CD14-positive monocyte (primary cell): ENCODE data around the gene CRTC1. TPM values are rescaled to one million over a fixed set of nuclear protein-coding genes. Genes with fewer than 3 reads are reported as not detected.

Experiments used
- DNase-seq, 3 donors: peaks; one replicate each; pipeline ENCODE4 v3.0.0-alpha.2; 2011 to 2022
- H2AFZ ChIP-seq: 2 replicates; pipeline ENCODE4 v1.6.0; 2012; ENCODE audit warnings: mild to moderate bottlenecking, low read depth, low read length, inconsistent platforms; ENCODE audit not compliant: insufficient read depth, poor library complexity, severe bottlenecking
- H3K27ac ChIP-seq, 2 donors: 1 replicate in 1 of 2; 2 replicates in 1 of 2; pipeline ENCODE4 v1.5.1; 2012 to 2013; ENCODE audit warnings: low read length in 2 of 2, control low read depth in 1 of 2, inconsistent platforms in 1 of 2, low read depth in 1 of 2, mild to moderate bottlenecking in 1 of 2
- H3K27me3 ChIP-seq, 2 donors: one replicate each; pipeline versions ENCODE4 v1.6.0 to v1.6.1; 2011 to 2013; ENCODE audit warnings: low read length in 2 of 2; ENCODE audit not compliant: control insufficient read depth in 2 of 2, insufficient read depth in 2 of 2
- H3K36me3 ChIP-seq, 2 donors: replicated peaks in 1 of 2; 1 replicate in 1 of 2; 2 replicates in 1 of 2; pipeline versions ENCODE4 v1.5.1 to v1.6.1; 2012 to 2013; ENCODE audit warnings: low read length in 2 of 2, control low read depth in 1 of 2, inconsistent platforms in 1 of 2, mild to moderate bottlenecking in 1 of 2; ENCODE audit not compliant: insufficient read depth in 2 of 2, control insufficient read depth in 1 of 2
- H3K4me1 ChIP-seq, 2 donors: 1 replicate in 1 of 2; 2 replicates in 1 of 2; pipeline versions ENCODE4 v1.5.1 to v1.6.1; 2012 to 2013; ENCODE audit warnings: low read length in 2 of 2, control low read depth in 1 of 2, inconsistent platforms in 1 of 2, mild to moderate bottlenecking in 1 of 2, moderate library complexity in 1 of 2; ENCODE audit not compliant: insufficient read depth in 2 of 2, control insufficient read depth in 1 of 2
- H3K4me2 ChIP-seq: replicated peaks from 2 replicates; pipeline ENCODE3; 2012; ENCODE audit warnings: low read length, moderate library complexity, mild to moderate bottlenecking; ENCODE audit not compliant: poor library complexity, severe bottlenecking; ENCODE audit errors: extremely low read depth
- H3K4me3 ChIP-seq, 3 experiments: fragments of 200-600 bp in 1 of 3; sonication (generic) in 1 of 3; replicated peaks in 1 of 3; 1 replicate in 2 of 3; 2 replicates in 1 of 3; pipeline ENCODE4 v1.5.1; 2011 to 2013; ENCODE audit warnings: low read length in 3 of 3, mild to moderate bottlenecking in 3 of 3, control low read depth in 2 of 3, low read depth in 2 of 3, inconsistent platforms in 1 of 3, moderate library complexity in 1 of 3
- H3K79me2 ChIP-seq: 2 replicates; pipeline ENCODE4 v1.6.0; 2012; ENCODE audit warnings: mild to moderate bottlenecking, control low read depth, inconsistent platforms, low read length, moderate library complexity; ENCODE audit not compliant: insufficient read depth
- H3K9ac ChIP-seq: 2 replicates; pipeline ENCODE4 v1.6.0; 2017; ENCODE audit warnings: low read length, mild to moderate bottlenecking; ENCODE audit not compliant: insufficient read depth, poor library complexity, severe bottlenecking
- H3K9me3 ChIP-seq, 2 donors: replicated peaks in 1 of 2; 1 replicate in 1 of 2; 2 replicates in 1 of 2; pipeline versions ENCODE4 v1.5.1 to v1.6.1; 2012 to 2013; ENCODE audit warnings: low read length in 2 of 2, control low read depth in 1 of 2; ENCODE audit not compliant: control insufficient read depth in 1 of 2, insufficient read depth in 1 of 2
- H4K20me1 ChIP-seq: 2 replicates; pipeline ENCODE4 v1.6.0; 2012; ENCODE audit warnings: mild to moderate bottlenecking, low read length, control low read depth, moderate library complexity; ENCODE audit not compliant: insufficient read depth
- H3K27ac Mint-ChIP-seq, 7 donors: one replicate each; pipeline ENCODE4 v1.8.0; 2020; ENCODE audit warnings: mild to moderate bottlenecking in 7 of 7, mixed read lengths in 7 of 7, moderate library complexity in 6 of 7, inconsistent platforms in 2 of 7
- H3K27me3 Mint-ChIP-seq, 3 donors: one replicate each; pipeline ENCODE4 v1.8.0; 2021 to 2022; ENCODE audit warnings: low read depth in 3 of 3, mild to moderate bottlenecking in 3 of 3, mixed read lengths in 3 of 3, moderate library complexity in 3 of 3, inconsistent platforms in 1 of 3
- H3K36me3 Mint-ChIP-seq, 2 donors: one replicate each; pipeline ENCODE4 v1.8.0; 2020; ENCODE audit warnings: mixed read lengths in 2 of 2, inconsistent platforms in 1 of 2, mild to moderate bottlenecking in 1 of 2
- H3K4me1 Mint-ChIP-seq: one replicate; pipeline ENCODE4 v1.8.0; 2020; ENCODE audit warnings: mild to moderate bottlenecking, mixed read lengths
- H3K4me3 Mint-ChIP-seq, 2 donors: one replicate each; pipeline ENCODE4 v1.8.0; 2020; ENCODE audit warnings: mild to moderate bottlenecking in 2 of 2, mixed read lengths in 2 of 2, moderate library complexity in 1 of 2
- H3K9me3 Mint-ChIP-seq, 7 donors: one replicate each; pipeline ENCODE4 v1.8.0; 2020 to 2022; ENCODE audit warnings: mixed read lengths in 7 of 7, mild to moderate bottlenecking in 6 of 7, moderate library complexity in 6 of 7, inconsistent platforms in 2 of 7
- WGBS: methylation state at CpG from one replicate; pipeline ENCODE4 v1.1.5; 2013; ENCODE audit warnings: missing lambda C conversion rate; ENCODE audit not compliant: insufficient coverage; 5-methylcytosine and 5-hydroxymethylcytosine counted together
- intact Hi-C, 2 donors: fragments of 100-400 bp; cut with micrococcal nuclease; formaldehyde crosslinking; loops; one replicate each; pipeline versions ENCODE4 v1.15.0 to v1.15.1; 2023
- polyA plus RNA-seq, 3 donors: library from polyadenylated mRNA; depleted of rRNA in 1 of 3; unstranded in 2 of 3; stranded (reverse) in 1 of 3; fragments of 300-500 nt in 2 of 3; fragments of >200 nt in 1 of 3; fragmentation: Illumina TruSeq in 2 of 3; gene quantifications; 1 replicate in 2 of 3; 2 replicates in 1 of 3; pipeline ENCODE4 v1.2.3, GENCODE V29; 2012 to 2021
- TF ChIP-seq, protein P1 (sequence below): fragments of 200-600 bp; IDR thresholded peaks from one replicate; pipeline ENCODE4 v1.8.0; 2022; ENCODE audit warnings: antibody characterized with exemption, mild to moderate bottlenecking

Gene CRTC1
- polyA plus RNA-seq, 3 donors, result 0.28 to 9.2 (median 0.55) TPM

DNA sequence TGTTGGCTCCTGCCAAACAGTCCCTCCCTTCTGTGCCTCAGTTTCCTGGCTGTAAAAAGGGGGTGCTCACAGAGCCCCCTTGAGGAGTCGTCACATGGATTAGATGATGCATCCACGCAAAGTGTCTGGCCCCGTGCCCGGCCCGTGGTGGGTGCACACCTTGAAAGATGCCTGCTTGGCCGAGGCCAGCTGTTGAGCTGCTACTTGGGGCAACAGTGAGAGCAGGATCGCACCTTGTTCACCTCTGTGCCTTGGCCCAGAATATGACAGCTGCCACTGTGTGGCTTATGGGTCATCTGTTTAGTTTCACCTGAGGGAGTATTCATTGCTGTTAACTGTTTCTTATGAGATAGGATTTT lies 17.7 kb downstream of the CRTC1 start:
- Histone ChIP-seq H3K36me3 (no peaks in the 10 kb centered on the region), H3K9me3 (no peaks in the 10 kb centered on the region), H2AFZ (peak overlapping the region; percentile 75), H3K4me3 (peak overlapping the region; percentile 29 to 80 (median 44)), H3K4me2 (peak overlapping the region; percentile 85), H4K20me1 (peaks cover 91% of the 10 kb centered on the region), H3K79me2 (peaks cover 47% of the 10 kb centered on the region), H3K27ac (no peak overlapping the region), H3K4me1 (peaks cover 26% of the 10 kb centered on the region in 2 donors), H3K27me3 (no peaks in the 10 kb centered on the region), H3K9ac (peak overlapping the region; percentile 47)
- Mint-ChIP-seq H3K27ac (no peak overlapping the region), H3K4me1 (peaks cover 28% of the 10 kb centered on the region), H3K9me3 (no peaks in the 10 kb centered on the region), H3K36me3 (peaks cover 6 to 7% of the 10 kb centered on the region in 2 donors), H3K4me3 (peak overlapping the region; percentile 84 to 87), H3K27me3 (peaks cover 0 to 8% (median 4%) of the 10 kb centered on the region in 3 donors)
- no peak for DNase-seq
- WGBS, result 21% methylated on average over 7 of the region's 7 CpGs
- intact Hi-C loops, result loop anchor here (5.0 to 10.0 kb wide), 2 partner anchors 44 to 144 kb away; no protein-coding TSS in a partner anchor
- TF ChIP-seq, protein P1, sequence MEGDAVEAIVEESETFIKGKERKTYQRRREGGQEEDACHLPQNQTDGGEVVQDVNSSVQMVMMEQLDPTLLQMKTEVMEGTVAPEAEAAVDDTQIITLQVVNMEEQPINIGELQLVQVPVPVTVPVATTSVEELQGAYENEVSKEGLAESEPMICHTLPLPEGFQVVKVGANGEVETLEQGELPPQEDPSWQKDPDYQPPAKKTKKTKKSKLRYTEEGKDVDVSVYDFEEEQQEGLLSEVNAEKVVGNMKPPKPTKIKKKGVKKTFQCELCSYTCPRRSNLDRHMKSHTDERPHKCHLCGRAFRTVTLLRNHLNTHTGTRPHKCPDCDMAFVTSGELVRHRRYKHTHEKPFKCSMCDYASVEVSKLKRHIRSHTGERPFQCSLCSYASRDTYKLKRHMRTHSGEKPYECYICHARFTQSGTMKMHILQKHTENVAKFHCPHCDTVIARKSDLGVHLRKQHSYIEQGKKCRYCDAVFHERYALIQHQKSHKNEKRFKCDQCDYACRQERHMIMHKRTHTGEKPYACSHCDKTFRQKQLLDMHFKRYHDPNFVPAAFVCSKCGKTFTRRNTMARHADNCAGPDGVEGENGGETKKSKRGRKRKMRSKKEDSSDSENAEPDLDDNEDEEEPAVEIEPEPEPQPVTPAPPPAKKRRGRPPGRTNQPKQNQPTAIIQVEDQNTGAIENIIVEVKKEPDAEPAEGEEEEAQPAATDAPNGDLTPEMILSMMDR, result no peak

DNA sequence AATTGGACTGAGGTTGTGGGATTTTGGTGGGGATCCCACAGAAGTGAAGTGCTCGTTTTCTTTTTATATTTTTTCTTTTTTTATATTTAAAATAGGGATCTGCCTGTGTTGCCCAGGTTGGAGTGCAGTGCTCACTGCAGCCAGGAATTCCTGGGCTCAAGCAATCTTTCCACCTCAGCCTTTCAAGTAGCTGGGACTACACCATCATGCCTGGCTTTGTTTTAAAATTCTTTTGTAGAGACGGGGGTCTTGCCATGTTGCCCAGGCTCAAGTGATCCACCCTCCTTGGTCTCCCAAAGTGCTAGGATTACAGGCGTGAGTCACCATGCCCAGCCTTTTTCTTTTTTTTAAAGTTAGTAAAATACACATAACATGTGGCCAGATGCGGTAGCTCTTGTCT lies 20.6 kb downstream of the CRTC1 start:
- peaks cover 2 to 7% (median 4%) of the 10 kb centered on the region in 3 donors for H3K27me3 Mint-ChIP-seq
- H3K9me3 Mint-ChIP-seq, result no peaks in the 10 kb centered on the region
- no peaks in the 10 kb centered on the region for H3K27me3 ChIP-seq
- no CpG with 5 or more reads among the region's 4 CpGs for WGBS
- no peak overlapping the region for H3K27ac Mint-ChIP-seq
- DNase-seq, result no peak
- H3K4me2 ChIP-seq, result no peak overlapping the region
- H3K4me3 ChIP-seq, result no peak overlapping the region
- no peak overlapping the region for H3K27ac ChIP-seq
- H4K20me1 ChIP-seq, result peaks cover 93% of the 10 kb centered on the region
- H3K36me3 Mint-ChIP-seq, result peaks cover 2 to 3% of the 10 kb centered on the region in 2 donors
- intact Hi-C loops, result loop anchor here (5.0 to 10.0 kb wide), 2 partner anchors 47 to 141 kb away; no protein-coding TSS in a partner anchor
- H3K36me3 ChIP-seq, result no peaks in the 10 kb centered on the region
- H3K4me1 Mint-ChIP-seq, result peaks cover 27% of the 10 kb centered on the region
- no peak overlapping the region for H2AFZ ChIP-seq
- TF ChIP-seq, protein P1, result no peak
- H3K9ac ChIP-seq, result no peak overlapping the region
- H3K79me2 ChIP-seq, result peaks cover 55% of the 10 kb centered on the region
- H3K4me1 ChIP-seq, result peaks cover 26% of the 10 kb centered on the region in 2 donors
- no peaks in the 10 kb centered on the region for H3K9me3 ChIP-seq
- no peak overlapping the region for H3K4me3 Mint-ChIP-seq
